ENCODE results near the gene PSRC1. TPM values are rescaled to one million over a fixed set of nuclear protein-coding genes. Genes with fewer than 3 reads are reported as not detected.
"Not testable (repeated sequence)": the region's sequence is repeated elsewhere in the genome, so short reads cannot be mapped to it uniquely, and the experiment has no call there.

The PSRC1 gene
- 112 and 141 TPM in 2 replicates for total RNA-seq (2014; rRNA removed; shearing (Covaris generic))

- Histone ChIP-seq H3K27me3 (ENCODE audit: control insufficient read depth, insufficient read depth, low read length) (no peaks in the 10 kb centered on the region), H3K36me3 (replicated peaks; ENCODE audit: control insufficient read depth, insufficient read depth, low read length) (peaks cover 20% of the 10 kb centered on the region), H3K4me3 (ENCODE audit: insufficient read depth, low read depth, low read length) (peak within 1 kb of the TSS; percentile 76)
- peak; percentile 99 for DNase-seq
Measured at GRCh38 chr1:109282952-109283747, at the start of gene PSRC1. TSS of gene PSRC1 (minus strand) at chr1:109283145.

- H3K36me3 ChIP-seq (replicated peaks; ENCODE audit: control insufficient read depth, insufficient read depth, low read length), result peaks cover 14% of the 10 kb centered on the region
- no peak overlapping the region for H3K4me3 ChIP-seq (ENCODE audit: insufficient read depth, low read depth, low read length)
- no peaks in the 10 kb centered on the region for H3K27me3 ChIP-seq (ENCODE audit: control insufficient read depth, insufficient read depth, low read length)
- no peak for DNase-seq
Measured at GRCh38 chr1:109331113-109331512, 48.2 kb upstream of the PSRC1 start.

GRCh38 chr1:109327285-109327684 lies 44.3 kb upstream of the PSRC1 start:
- Histone ChIP-seq H3K36me3 (replicated peaks; ENCODE audit: control insufficient read depth, insufficient read depth, low read length) (peaks cover 15% of the 10 kb centered on the region), H3K27me3 (ENCODE audit: control insufficient read depth, insufficient read depth, low read length) (no peaks in the 10 kb centered on the region), H3K4me3 (ENCODE audit: insufficient read depth, low read depth, low read length) (no peak overlapping the region)
- no peak for DNase-seq

GRCh38 chr1:109322974-109323373 lies 40.0 kb upstream of the PSRC1 start:
- DNase-seq, result no peak
- Histone ChIP-seq H3K4me3 (ENCODE audit: insufficient read depth, low read depth, low read length) (no peak overlapping the region), H3K27me3 (ENCODE audit: control insufficient read depth, insufficient read depth, low read length) (no peaks in the 10 kb centered on the region), H3K36me3 (replicated peaks; ENCODE audit: control insufficient read depth, insufficient read depth, low read length) (peaks cover 22% of the 10 kb centered on the region)

GRCh38 chr1:109319114-109319513 lies 36.2 kb upstream of the PSRC1 start:
- no peaks in the 10 kb centered on the region for H3K27me3 ChIP-seq (ENCODE audit: control insufficient read depth, insufficient read depth, low read length)
- DNase-seq, result no peak
- no peak overlapping the region for H3K4me3 ChIP-seq (ENCODE audit: insufficient read depth, low read depth, low read length)
- peaks cover 29% of the 10 kb centered on the region for H3K36me3 ChIP-seq (replicated peaks; ENCODE audit: control insufficient read depth, insufficient read depth, low read length)

GRCh38 chr1:109316506-109316905 lies 33.6 kb upstream of the PSRC1 start:
- Histone ChIP-seq H3K4me3 (ENCODE audit: insufficient read depth, low read depth, low read length) (no peak overlapping the region), H3K27me3 (ENCODE audit: control insufficient read depth, insufficient read depth, low read length) (no peaks in the 10 kb centered on the region), H3K36me3 (replicated peaks; ENCODE audit: control insufficient read depth, insufficient read depth, low read length) (peaks cover 29% of the 10 kb centered on the region)
- no peak for DNase-seq

- Histone ChIP-seq H3K36me3 (replicated peaks; ENCODE audit: control insufficient read depth, insufficient read depth, low read length) (peaks cover 25% of the 10 kb centered on the region), H3K4me3 (ENCODE audit: insufficient read depth, low read depth, low read length) (no peak overlapping the region), H3K27me3 (ENCODE audit: control insufficient read depth, insufficient read depth, low read length) (no peaks in the 10 kb centered on the region)
- DNase-seq, result no peak
Measured at GRCh38 chr1:109315288-109315687, 32.3 kb upstream of the PSRC1 start.

GRCh38 chr1:109314795-109315194 lies 31.9 kb upstream of the PSRC1 start:
- DNase-seq, result no peak
- Histone ChIP-seq H3K27me3 (ENCODE audit: control insufficient read depth, insufficient read depth, low read length) (no peaks in the 10 kb centered on the region), H3K4me3 (ENCODE audit: insufficient read depth, low read depth, low read length) (no peak overlapping the region), H3K36me3 (replicated peaks; ENCODE audit: control insufficient read depth, insufficient read depth, low read length) (peaks cover 25% of the 10 kb centered on the region)

GRCh38 chr1:109312978-109313775 lies 30.2 kb upstream of the PSRC1 start:
- peaks cover 25% of the 10 kb centered on the region for H3K36me3 ChIP-seq (replicated peaks; ENCODE audit: control insufficient read depth, insufficient read depth, low read length)
- H3K27me3 ChIP-seq (ENCODE audit: control insufficient read depth, insufficient read depth, low read length), result no peaks in the 10 kb centered on the region
- no peak for DNase-seq
- H3K4me3 ChIP-seq (ENCODE audit: insufficient read depth, low read depth, low read length), result no peak overlapping the region

GRCh38 chr1:109312246-109312645 lies 29.3 kb upstream of the PSRC1 start:
- Histone ChIP-seq H3K36me3 (replicated peaks; ENCODE audit: control insufficient read depth, insufficient read depth, low read length) (peaks cover 20% of the 10 kb centered on the region), H3K4me3 (ENCODE audit: insufficient read depth, low read depth, low read length) (no peak overlapping the region), H3K27me3 (ENCODE audit: control insufficient read depth, insufficient read depth, low read length) (no peaks in the 10 kb centered on the region)
- no peak for DNase-seq

GRCh38 chr1:109309347-109309746 lies 26.4 kb upstream of the PSRC1 start:
- Histone ChIP-seq H3K36me3 (replicated peaks; ENCODE audit: control insufficient read depth, insufficient read depth, low read length) (peaks cover 12% of the 10 kb centered on the region), H3K27me3 (ENCODE audit: control insufficient read depth, insufficient read depth, low read length) (no peaks in the 10 kb centered on the region), H3K4me3 (ENCODE audit: insufficient read depth, low read depth, low read length) (no peak overlapping the region)
- DNase-seq, result no peak

- DNase-seq, result peak; percentile 57
- Histone ChIP-seq H3K36me3 (replicated peaks; ENCODE audit: control insufficient read depth, insufficient read depth, low read length) (peaks cover 2% of the 10 kb centered on the region; the same call in 1 of the 2 replicates), H3K4me3 (ENCODE audit: insufficient read depth, low read depth, low read length) (no peak overlapping the region), H3K27me3 (ENCODE audit: control insufficient read depth, insufficient read depth, low read length) (no peaks in the 10 kb centered on the region)
Measured at GRCh38 chr1:109307274-109308021, 24.5 kb upstream of the PSRC1 start.

GRCh38 chr1:109306832-109307273 lies 23.9 kb upstream of the PSRC1 start, which contains the start of gene MYBPHL:
TSS of gene MYBPHL (minus strand) at chr1:109307011. CDS start at chr1:109306991, 20 bp downstream.
- Histone ChIP-seq H3K27me3 (ENCODE audit: control insufficient read depth, insufficient read depth, low read length) (no peaks in the 10 kb centered on the region), H3K36me3 (replicated peaks; ENCODE audit: control insufficient read depth, insufficient read depth, low read length) (peaks cover 2% of the 10 kb centered on the region; the same call in 1 of the 2 replicates), H3K4me3 (ENCODE audit: insufficient read depth, low read depth, low read length) (no peak within 1 kb of the TSS)
- DNase-seq, result peak; percentile 60

GRCh38 chr1:109305991-109306390 lies 23.0 kb upstream of the PSRC1 start:
- H3K4me3 ChIP-seq (ENCODE audit: insufficient read depth, low read depth, low read length); H3K27me3 ChIP-seq (ENCODE audit: control insufficient read depth, insufficient read depth, low read length); H3K36me3 ChIP-seq (replicated peaks; ENCODE audit: control insufficient read depth, insufficient read depth, low read length): not testable (repeated sequence)
- peak; percentile 62 for DNase-seq

All from H7 (cell line).